ENCODE results near the gene C3orf70.

C3orf70 gene

DNA sequence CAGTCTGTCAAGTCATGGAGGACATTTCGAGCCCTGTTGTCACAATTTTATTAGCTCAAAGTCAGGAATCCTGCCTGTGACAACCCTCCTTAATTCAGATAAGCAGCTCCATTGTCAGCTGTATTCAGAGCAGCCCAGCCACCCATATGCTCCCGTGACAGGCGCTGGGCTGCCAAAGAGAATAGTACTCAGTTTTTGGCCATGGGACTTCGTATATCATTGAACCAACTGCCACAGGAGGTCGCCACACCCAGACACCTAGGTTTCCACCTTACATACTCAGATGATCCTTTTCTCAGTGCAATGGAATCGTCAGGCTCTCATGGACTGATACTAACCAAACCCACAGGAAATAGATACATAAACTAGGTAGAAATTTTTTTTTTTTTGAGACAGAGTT is 100.2 kb downstream of the C3orf70 start:
- no peak for DNase-seq (ENCODE audit: low read depth in 2 of 2, low spot score in 1 of 2)

DNA sequence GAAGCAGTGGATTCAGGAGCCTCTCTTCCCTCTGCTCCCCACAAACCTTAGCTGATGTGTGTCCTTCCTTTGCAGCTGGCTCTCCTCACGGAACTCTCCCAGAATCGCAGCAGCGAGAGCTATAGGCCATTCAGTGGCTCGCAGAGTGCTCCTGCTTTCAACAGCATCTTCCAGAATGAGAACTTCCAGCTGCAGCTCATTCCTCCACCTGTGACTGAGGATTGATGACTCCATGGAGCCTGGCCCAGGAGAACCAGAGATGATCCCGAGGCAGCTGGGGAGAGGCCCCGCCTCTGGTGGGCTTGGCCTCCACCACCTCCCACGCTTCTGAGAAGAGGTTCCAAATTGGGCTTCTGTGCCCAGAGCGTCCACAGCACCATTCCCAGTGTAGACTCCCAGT is 101.1 kb downstream of the C3orf70 start:
- no peak for DNase-seq (ENCODE audit: low read depth in 2 of 2, low spot score in 1 of 2)

GRCh38 chr3:185049710-185050109 is 103.2 kb downstream of the C3orf70 start:
- DNase-seq (ENCODE audit: low read depth in 2 of 2, low spot score in 1 of 2): no peak

- no peak for DNase-seq (ENCODE audit: low read depth in 2 of 2, low spot score in 1 of 2)
Measured at GRCh38 chr3:185046603-185047002, 106.3 kb downstream of the C3orf70 start.

- DNase-seq (ENCODE audit: low read depth in 2 of 2, low spot score in 1 of 2): no peak
Measured at GRCh38 chr3:185046164-185046515, 106.7 kb downstream of the C3orf70 start.

DNA sequence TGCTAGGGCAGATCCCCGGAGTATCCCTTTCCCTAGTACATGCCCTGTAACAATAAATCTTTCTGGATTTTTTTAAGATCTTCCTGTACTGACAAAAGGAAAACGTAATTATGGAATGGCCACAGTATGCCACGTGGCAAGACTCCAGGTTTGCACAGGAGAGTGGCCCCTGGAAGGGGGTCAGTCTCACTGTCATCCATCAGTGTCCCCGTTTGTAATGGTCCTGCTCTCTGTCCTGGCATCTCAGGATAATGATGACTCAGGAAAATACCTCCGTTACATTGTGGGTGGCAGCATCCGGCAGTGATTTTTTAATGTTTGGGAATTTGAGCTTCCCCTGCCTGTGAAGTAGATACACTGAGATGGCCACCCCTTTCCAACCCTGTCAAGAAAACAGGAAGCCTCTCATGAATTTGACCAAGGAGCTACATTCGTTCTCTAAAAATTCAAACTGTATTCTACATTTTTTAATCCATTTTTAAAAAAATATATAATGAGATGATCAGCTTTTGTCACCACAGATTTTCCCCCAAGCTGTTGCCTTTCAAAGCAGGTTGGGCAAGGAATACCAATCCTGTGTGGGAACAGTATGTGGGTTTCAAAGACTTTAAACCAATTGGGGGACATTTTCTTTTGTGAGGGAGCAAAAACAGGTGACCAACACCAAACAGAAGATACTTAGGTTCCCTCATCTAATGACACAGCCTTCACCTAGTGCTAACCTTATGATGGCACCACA is 110.4 kb downstream of the C3orf70 start:
- DNase-seq (ENCODE audit: low read depth in 2 of 2, low spot score in 1 of 2): no peak

DNA sequence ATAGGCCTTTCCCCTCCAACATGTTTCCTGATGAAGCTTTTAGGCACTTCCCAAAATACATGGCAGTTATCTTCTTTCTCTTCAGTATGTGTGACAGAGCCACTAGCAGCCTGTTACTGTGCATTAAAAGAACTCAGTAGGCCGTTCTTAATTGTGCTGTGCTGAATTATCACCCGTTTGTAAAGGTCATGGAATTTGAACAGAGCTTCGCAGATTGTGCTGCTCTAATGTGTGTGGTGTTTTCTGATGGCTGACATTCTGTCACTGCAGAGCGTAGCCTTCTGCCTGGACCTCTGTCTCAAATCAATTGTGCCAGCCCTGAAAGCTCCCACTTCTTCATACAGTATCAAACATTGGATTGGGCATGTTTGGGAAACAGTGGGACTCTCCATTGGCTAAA is 111.3 kb downstream of the C3orf70 start:
- DNase-seq (ENCODE audit: low read depth in 2 of 2, low spot score in 1 of 2): no peak

- DNase-seq (ENCODE audit: low read depth in 2 of 2, low spot score in 1 of 2): no peak
Measured at GRCh38 chr3:185040425-185040824, 112.4 kb downstream of the C3orf70 start.

DNA sequence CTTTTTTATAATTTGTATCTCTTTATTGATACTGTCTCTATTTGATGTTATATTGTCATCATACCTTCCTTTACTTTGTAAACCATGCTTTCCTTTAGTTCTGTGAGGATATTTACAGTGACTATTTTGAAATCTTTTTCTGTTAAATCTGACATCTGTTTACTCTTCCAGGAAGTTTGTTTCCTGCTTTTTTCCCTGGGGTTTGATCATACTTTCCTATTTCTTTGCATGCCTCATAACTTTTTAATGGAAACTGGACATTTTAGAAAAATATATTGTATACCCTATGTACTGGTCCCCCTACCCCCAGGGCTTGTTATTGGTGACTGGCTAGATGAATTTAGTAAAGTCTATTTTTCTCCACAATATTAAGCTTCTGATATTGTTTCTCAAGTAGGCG is 115.1 kb downstream of the C3orf70 start:
- DNase-seq (ENCODE audit: low read depth in 2 of 2, low spot score in 1 of 2): no peak

GRCh38 chr3:185030951-185031350 is 121.9 kb downstream of the C3orf70 start:
- no peak for DNase-seq (ENCODE audit: low read depth in 2 of 2, low spot score in 1 of 2)

DNA sequence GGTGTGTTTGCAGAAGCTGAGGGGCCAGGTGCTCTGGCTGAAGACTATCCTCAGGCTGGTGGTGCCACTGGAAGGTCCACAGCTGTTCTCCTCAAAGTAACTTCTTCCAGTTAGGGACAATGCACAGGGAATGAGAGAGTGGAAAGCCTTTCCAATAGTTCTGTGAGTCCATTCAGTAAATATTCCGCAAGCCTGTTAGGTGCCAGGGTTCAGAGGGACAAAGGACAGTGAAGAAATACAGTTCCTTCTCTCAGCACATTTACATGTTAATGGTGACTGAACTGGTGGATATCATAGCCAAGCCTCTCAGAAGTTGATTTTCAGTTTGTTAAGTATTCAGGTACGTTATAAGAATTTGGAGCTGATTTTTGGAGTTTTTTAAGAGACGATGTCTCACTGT is 122.5 kb downstream of the C3orf70 start:
- DNase-seq (ENCODE audit: low read depth in 2 of 2, low spot score in 1 of 2): no peak

- no peak for DNase-seq (ENCODE audit: low read depth in 2 of 2, low spot score in 1 of 2)
Measured at GRCh38 chr3:185029086-185029485, 123.8 kb downstream of the C3orf70 start.

- no peak for DNase-seq (ENCODE audit: low read depth in 2 of 2, low spot score in 1 of 2)
Measured at GRCh38 chr3:185028121-185028520, 124.7 kb downstream of the C3orf70 start.
